ENCODE data around the gene ENAH.

DNA sequence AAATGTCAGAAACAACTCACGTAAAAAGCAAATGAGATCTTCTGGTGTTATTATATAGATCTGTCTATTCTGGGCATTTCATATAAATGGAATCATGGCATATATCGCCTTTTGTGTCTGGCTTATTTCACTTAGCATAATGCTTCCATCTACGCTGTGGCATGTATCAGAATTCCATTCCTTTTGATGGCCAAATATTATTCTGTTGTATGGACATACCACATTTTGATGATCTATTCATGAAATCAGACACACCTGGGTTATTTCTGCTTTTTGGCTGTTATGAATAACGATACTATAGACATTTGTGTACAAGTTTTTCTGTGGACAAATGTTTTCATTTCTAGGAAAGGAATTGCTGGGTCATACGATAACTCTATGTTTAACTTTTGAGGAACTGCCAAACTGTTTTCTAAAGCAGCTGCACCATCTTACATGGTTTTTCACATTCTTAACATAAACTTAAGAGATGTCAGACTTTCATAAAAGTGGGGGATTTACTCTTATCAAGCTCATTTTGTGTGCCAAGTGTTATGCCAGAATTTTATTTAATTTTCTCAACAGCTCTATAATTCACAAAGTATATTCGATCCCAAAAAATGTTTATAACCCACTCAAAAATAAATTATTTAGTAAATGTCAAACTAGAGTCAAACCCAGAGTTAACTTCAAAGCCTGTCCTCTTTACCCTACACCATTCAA lies 7.6 kb downstream of the ENAH start:
- TF ChIP-seq, protein P1, sequence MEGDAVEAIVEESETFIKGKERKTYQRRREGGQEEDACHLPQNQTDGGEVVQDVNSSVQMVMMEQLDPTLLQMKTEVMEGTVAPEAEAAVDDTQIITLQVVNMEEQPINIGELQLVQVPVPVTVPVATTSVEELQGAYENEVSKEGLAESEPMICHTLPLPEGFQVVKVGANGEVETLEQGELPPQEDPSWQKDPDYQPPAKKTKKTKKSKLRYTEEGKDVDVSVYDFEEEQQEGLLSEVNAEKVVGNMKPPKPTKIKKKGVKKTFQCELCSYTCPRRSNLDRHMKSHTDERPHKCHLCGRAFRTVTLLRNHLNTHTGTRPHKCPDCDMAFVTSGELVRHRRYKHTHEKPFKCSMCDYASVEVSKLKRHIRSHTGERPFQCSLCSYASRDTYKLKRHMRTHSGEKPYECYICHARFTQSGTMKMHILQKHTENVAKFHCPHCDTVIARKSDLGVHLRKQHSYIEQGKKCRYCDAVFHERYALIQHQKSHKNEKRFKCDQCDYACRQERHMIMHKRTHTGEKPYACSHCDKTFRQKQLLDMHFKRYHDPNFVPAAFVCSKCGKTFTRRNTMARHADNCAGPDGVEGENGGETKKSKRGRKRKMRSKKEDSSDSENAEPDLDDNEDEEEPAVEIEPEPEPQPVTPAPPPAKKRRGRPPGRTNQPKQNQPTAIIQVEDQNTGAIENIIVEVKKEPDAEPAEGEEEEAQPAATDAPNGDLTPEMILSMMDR (IDR thresholded peaks at IDR 0.05; ENCODE audit: low read depth, low read length) = no peak
- no peak for TF ChIP-seq EZH2phosphoT487 (IDR thresholded peaks at IDR 0.05; ENCODE audit: low read depth)
